Mucosa of descending colon (tissue), 3 donors: ENCODE measurements around the gene STK25. TPM values are rescaled to one million over a fixed set of nuclear protein-coding genes. Genes with fewer than 3 reads are reported as not detected.
"Not testable (repeated sequence)": the region's sequence is repeated elsewhere in the genome, so short reads cannot be mapped to it uniquely, and the experiment has no call there.

Experiments
- ATAC-seq: fragments of 200-7000 bp; cut with Tn5 transposase; one replicate; pipeline ENCODE4 v1.9.1; 2020; ENCODE audit warnings: mild to moderate bottlenecking, moderate library complexity
- DNase-seq, 3 donors: peaks; one replicate each; pipeline ENCODE4 v3.0.0-alpha.2; 2020
- H3K36me3 ChIP-seq: fragments of 200-600 bp; one replicate; pipeline ENCODE4 v1.8.0; 2021; ENCODE audit warnings: low read depth, mild to moderate bottlenecking
- H3K4me1 ChIP-seq: fragments of 200-600 bp; one replicate; pipeline ENCODE4 v1.8.0; 2021; ENCODE audit warnings: low read depth, mild to moderate bottlenecking
- H3K4me3 ChIP-seq: fragments of 200-600 bp; one replicate; pipeline ENCODE4 v1.8.0; 2021; ENCODE audit warnings: mild to moderate bottlenecking
- H3K9me3 ChIP-seq: fragments of 200-600 bp; one replicate; pipeline ENCODE4 v1.8.0; 2021; ENCODE audit warnings: mild to moderate bottlenecking
- intact Hi-C, 2 donors: fragments of 100-400 bp; cut with DNase I in 1 of 2; cut with micrococcal nuclease in 1 of 2; formaldehyde crosslinking; loops; one replicate each; pipeline versions ENCODE4 v1.11.0 to v1.11.1; 2022; cut with DNase I, micrococcal nuclease
- total RNA-seq, 3 donors: library from RNA; stranded (reverse); fragmentation: NEBNext Ultra II Directional in 2 of 3; extraction: Animal tissue kit (Norgen Biotek cat#: 25700) in 2 of 3; gene quantifications; one replicate each; pipeline versions ENCODE4 v1.2.1 to v1.2.4, GENCODE V29; 2021 to 2023
- TF ChIP-seq, protein P1 (sequence below): fragments of 200-600 bp; IDR thresholded peaks from one replicate; pipeline ENCODE4 v1.8.0; 2022; ENCODE audit warnings: antibody characterized with exemption, mild to moderate bottlenecking
- donor health status: DM: no; HTN: no; CAD: no; lungs with moderate emphysema.
- donor health status: DM: no; HTN: no; CAD: no.
- donor health status: DM: no; HTN: yes; CAD: no.

STK25 gene
- total RNA-seq, 3 donors from 2014 or later: 89.8 to 137 (median 129) TPM

DNA sequence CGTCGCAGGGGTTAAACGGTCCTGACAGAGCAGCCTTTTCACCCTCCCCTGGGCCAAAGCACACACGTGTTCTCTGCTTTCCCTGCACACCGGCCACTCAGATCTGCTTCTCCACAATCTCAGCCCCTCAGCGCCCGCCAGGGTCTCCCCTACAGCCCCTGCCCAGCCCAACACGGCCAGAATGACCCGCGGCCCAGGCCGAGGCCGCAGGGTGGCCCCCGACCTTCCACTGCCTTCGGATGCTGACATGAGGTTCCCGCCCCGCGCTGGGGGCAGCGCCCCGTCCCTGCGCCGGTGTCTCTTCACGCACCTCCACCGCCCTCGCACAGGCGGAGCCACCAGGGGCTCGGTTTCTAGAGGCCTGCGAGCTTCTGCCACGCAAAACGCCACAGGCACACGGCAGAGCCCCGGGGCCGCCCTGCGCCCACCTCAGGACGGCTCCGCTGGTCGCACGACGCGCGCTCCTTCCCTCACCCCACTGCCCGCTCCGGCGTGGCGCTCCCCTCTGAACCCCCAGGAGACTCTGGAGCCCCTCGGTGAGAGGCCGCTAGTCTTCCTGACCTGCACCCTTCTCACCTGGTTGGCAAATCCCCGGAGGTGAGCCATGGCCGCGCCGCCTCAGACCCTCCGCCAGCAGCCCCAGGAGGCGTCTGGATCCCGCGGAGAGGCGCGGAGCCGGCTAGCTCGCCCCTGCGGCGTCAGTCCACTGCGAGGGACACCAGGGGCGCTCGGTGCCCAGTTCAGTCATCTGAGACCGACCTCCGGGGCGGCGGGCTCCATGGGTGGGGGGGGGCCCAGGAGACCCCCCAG lies 749 bp downstream of the STK25 start:
- H3K4me1 ChIP-seq: peaks cover 19% of the 10 kb centered on the region
- H3K9me3 ChIP-seq: no peaks in the 10 kb centered on the region
- ATAC-seq: peak; percentile 52
- TF ChIP-seq, protein P1, sequence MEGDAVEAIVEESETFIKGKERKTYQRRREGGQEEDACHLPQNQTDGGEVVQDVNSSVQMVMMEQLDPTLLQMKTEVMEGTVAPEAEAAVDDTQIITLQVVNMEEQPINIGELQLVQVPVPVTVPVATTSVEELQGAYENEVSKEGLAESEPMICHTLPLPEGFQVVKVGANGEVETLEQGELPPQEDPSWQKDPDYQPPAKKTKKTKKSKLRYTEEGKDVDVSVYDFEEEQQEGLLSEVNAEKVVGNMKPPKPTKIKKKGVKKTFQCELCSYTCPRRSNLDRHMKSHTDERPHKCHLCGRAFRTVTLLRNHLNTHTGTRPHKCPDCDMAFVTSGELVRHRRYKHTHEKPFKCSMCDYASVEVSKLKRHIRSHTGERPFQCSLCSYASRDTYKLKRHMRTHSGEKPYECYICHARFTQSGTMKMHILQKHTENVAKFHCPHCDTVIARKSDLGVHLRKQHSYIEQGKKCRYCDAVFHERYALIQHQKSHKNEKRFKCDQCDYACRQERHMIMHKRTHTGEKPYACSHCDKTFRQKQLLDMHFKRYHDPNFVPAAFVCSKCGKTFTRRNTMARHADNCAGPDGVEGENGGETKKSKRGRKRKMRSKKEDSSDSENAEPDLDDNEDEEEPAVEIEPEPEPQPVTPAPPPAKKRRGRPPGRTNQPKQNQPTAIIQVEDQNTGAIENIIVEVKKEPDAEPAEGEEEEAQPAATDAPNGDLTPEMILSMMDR: no peak
- H3K4me3 ChIP-seq: peak overlapping the region; percentile 90
- H3K36me3 ChIP-seq: no peaks in the 10 kb centered on the region
- intact Hi-C loops: no loop called here
- DNase-seq: peak in 2 of 3 donors; percentile 72 to 76

DNA sequence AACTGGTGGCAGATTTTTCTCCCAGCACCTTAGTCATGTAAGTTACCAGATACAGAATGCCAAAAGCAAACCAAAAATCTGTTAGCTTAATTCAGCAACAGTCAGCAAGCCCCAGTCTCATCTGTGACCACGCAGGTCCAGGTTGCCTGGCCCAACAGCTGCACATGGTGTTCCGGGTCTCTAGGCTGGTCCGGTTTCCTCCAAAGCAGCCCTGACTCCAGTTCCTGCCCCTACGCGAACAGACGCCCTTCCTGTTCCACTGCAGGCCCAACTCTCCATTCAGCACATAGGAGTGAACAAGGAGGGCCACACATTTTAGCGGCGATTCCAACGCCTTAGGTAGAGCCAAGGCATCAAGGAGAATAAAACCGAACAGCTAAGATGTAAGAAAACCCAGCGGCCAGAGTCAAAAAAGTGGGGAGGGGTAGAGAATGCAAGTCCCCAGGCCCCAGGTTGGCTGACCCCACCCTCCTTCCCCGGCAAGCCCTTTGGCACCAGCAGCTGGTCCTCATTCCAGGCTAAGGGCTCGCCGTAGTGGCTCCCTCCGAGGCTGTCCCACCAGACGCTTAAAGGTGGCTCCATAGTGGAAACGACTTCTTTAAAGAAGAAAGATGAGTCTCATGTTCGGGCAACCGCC lies 1.5 kb downstream of the STK25 start:
- ATAC-seq (no peak), DNase-seq (peak in 1 of 3 donors; percentile 51)
- TF ChIP-seq, protein P1: no peak
- H3K4me3 ChIP-seq: no peak overlapping the region
- intact Hi-C loops: no loop called here
- H3K9me3 ChIP-seq: no peaks in the 10 kb centered on the region
- peaks cover 19% of the 10 kb centered on the region for H3K4me1 ChIP-seq
- no peaks in the 10 kb centered on the region for H3K36me3 ChIP-seq

- H3K4me1 ChIP-seq: peaks cover 19% of the 10 kb centered on the region
- H3K4me3 ChIP-seq, H3K9me3 ChIP-seq, intact Hi-C loops, H3K36me3 ChIP-seq, ATAC-seq, DNase-seq: not testable (repeated sequence)
These were observed 2.1 kb downstream of the STK25 start for GRCh38 chr2:241506317-241506716.

DNA sequence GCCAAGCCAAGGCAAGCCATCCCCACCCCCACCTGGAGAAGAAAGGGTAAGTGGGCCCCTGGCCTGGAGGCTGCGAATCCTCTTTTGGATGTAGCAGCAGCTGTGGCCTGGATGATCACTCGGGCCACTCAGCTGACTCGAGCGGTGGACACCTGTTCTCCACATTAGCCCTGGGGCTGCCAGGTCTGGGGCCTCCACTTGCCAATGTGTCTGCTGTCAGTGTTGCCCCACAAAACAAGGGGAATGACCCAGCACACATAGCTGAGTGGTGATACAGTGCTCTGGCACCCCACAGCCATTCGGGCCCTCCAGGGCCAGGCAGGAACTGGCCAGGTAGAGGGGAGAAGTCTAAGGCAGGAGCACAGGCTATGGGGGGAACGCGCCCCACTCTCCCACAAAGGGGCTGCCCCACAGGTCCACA lies 2.6 kb downstream of the STK25 start:
- peaks cover 19% of the 10 kb centered on the region for H3K4me1 ChIP-seq
- TF ChIP-seq, protein P1: no peak
- ATAC-seq (no peak), DNase-seq (no peak)
- intact Hi-C loops: no loop called here
- H3K36me3 ChIP-seq: no peaks in the 10 kb centered on the region
- no peak overlapping the region for H3K4me3 ChIP-seq
- no peaks in the 10 kb centered on the region for H3K9me3 ChIP-seq

GRCh38 chr2:241505086-241505780 lies 3.2 kb downstream of the STK25 start:
- Histone ChIP-seq H3K4me1 (peaks cover 19% of the 10 kb centered on the region), H3K36me3 (no peaks in the 10 kb centered on the region), H3K9me3 (no peaks in the 10 kb centered on the region), H3K4me3 (no peak overlapping the region)
- intact Hi-C loops: no loop called here
- DNase-seq: no peak
- TF ChIP-seq, protein P1: no peak
- no peak for ATAC-seq
